Measurements from ENCODE around the gene RAB11FIP3.
A peak's percentile ranks its signal among the peaks of the same experiment; 100 is the strongest.
"Not testable (repeated sequence)": the region's sequence is repeated elsewhere in the genome, so short reads cannot be mapped to it uniquely, and the experiment has no call there.

Gene RAB11FIP3

DNA sequence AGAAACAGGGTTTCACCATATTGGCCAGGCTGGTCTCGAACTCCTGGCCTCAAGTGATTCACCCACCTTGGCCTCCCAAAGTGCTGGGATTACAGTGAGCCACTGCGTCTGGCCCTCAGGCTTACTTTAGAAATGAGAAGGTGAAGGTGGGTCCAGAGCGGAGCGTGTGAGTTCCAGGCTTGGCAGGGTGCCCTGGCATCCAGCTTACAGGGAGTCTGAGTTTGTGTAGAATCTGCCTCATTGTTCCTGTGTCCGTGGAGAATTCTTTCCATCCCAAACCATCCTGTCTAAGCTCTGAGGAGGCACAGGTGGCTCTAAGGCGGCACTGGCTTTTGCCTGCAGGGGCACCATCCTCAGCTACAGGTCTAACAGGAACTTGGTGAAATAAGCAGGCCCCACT, 50.6 kb downstream of the RAB11FIP3 start:
- H3K4me3 ChIP-seq (ENCODE audit: low read depth in 1 of 2, low read length in 2 of 2): no peak overlapping the region
- peaks cover 0 to 12% of the 10 kb centered on the region in 2 donors for H3K36me3 ChIP-seq (ENCODE audit: control insufficient read depth in 1 of 2, insufficient read depth in 2 of 2, low read length in 2 of 2)
- H3K9me3 ChIP-seq (ENCODE audit: control insufficient read depth in 1 of 2, low read length in 2 of 2): no peaks in the 10 kb centered on the region
- peaks cover 18 to 26% of the 10 kb centered on the region in 2 donors for H3K4me1 ChIP-seq (ENCODE audit: control insufficient read depth in 1 of 2, insufficient read depth in 2 of 2, low read length in 2 of 2)
- peak overlapping the region in 1 of 2 donors; percentile 25 for H3K9ac ChIP-seq (ENCODE audit: low read depth in 1 of 2, low read length in 2 of 2)
- no peak overlapping the region for H3K27ac ChIP-seq (ENCODE audit: low read depth, low read length)
- H3K27me3 ChIP-seq (ENCODE audit: control insufficient read depth in 1 of 2, insufficient read depth in 2 of 2, low read length in 2 of 2): no peaks in the 10 kb centered on the region

GRCh38 chr16:477301-478157, 52.1 kb downstream of the RAB11FIP3 start:
- H3K4me3 ChIP-seq (ENCODE audit: low read depth in 1 of 2, low read length in 2 of 2): peak overlapping the region in 1 of 2 donors; percentile 7
- H3K9ac ChIP-seq (ENCODE audit: low read depth in 1 of 2, low read length in 2 of 2): no peak overlapping the region
- H3K36me3 ChIP-seq (ENCODE audit: control insufficient read depth in 1 of 2, insufficient read depth in 2 of 2, low read length in 2 of 2): peaks cover 1 to 7% of the 10 kb centered on the region in 2 donors
- peaks cover 18 to 26% of the 10 kb centered on the region in 2 donors for H3K4me1 ChIP-seq (ENCODE audit: control insufficient read depth in 1 of 2, insufficient read depth in 2 of 2, low read length in 2 of 2)
- peak overlapping the region; percentile 8 for H3K27ac ChIP-seq (ENCODE audit: low read depth, low read length)
- H3K27me3 ChIP-seq (ENCODE audit: control insufficient read depth in 1 of 2, insufficient read depth in 2 of 2, low read length in 2 of 2): no peaks in the 10 kb centered on the region
- no peaks in the 10 kb centered on the region for H3K9me3 ChIP-seq (ENCODE audit: control insufficient read depth in 1 of 2, low read length in 2 of 2)

DNA sequence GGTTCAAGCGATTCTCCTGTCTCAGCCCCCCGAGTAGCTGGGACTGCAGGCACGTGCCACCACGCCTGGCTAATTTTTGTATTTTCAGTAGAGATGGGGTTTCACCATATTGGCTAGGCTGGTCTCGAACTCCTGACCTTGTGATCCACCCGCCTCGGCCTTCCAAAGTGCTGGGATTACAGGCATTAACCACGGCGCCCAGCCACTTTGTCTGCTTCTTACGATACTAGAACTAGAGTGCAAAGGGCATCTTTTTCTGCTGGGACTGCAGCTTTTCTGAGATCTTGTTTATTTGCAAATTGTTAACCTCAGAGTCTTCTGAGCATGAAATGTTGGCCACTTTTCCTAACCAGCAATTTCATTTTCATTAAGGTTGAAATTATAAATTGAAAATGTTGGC, 52.8 kb downstream of the RAB11FIP3 start:
- not testable (repeated sequence) for H3K9ac ChIP-seq (ENCODE audit: low read depth in 1 of 2, low read length in 2 of 2); H3K4me3 ChIP-seq (ENCODE audit: low read depth in 1 of 2, low read length in 2 of 2); H3K27me3 ChIP-seq (ENCODE audit: control insufficient read depth in 1 of 2, insufficient read depth in 2 of 2, low read length in 2 of 2); H3K27ac ChIP-seq (ENCODE audit: low read depth, low read length); H3K9me3 ChIP-seq (ENCODE audit: control insufficient read depth in 1 of 2, low read length in 2 of 2)
- Histone ChIP-seq H3K4me1 (ENCODE audit: control insufficient read depth in 1 of 2, insufficient read depth in 2 of 2, low read length in 2 of 2) (peaks cover 18 to 26% of the 10 kb centered on the region in 2 donors), H3K36me3 (ENCODE audit: control insufficient read depth in 1 of 2, insufficient read depth in 2 of 2, low read length in 2 of 2) (peaks cover 5 to 10% of the 10 kb centered on the region in 2 donors)

DNA sequence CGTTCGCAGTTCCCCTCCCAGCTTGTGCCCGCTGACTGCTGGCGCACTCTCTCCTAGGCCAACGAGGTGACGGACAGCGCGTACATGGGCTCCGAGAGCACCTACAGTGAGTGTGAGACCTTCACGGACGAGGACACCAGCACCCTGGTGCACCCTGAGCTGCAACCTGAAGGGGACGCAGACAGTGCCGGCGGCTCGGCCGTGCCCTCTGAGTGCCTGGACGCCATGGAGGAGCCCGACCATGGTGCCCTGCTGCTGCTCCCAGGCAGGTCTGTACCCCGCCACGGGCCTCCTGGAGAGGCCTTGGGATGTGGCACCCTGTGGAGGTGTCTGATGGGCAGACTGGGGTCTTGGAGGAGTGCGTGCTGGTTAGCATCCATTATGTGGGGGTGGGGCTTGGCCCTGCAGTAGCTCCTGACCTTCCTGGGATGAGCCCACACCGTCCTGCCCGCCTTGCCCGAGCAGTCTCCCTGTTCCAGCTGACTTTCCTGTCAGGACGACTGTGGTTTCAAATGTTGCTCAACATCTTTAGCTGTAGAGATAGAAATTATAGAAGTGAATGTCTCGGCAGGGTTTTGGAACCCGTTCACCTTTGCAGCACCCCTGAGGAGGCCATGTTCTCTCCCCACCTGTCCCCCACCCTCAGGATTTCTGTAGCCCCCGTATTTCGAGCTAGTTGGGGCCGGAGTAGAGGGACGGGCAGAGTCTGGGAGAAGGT, 57.2 kb downstream of the RAB11FIP3 start:
- H3K9me3 ChIP-seq (ENCODE audit: control insufficient read depth in 1 of 2, low read length in 2 of 2): no peaks in the 10 kb centered on the region
- no peak overlapping the region for H3K9ac ChIP-seq (ENCODE audit: low read depth in 1 of 2, low read length in 2 of 2)
- peaks cover 5 to 10% of the 10 kb centered on the region in 2 donors for H3K36me3 ChIP-seq (ENCODE audit: control insufficient read depth in 1 of 2, insufficient read depth in 2 of 2, low read length in 2 of 2)
- H3K4me1 ChIP-seq (ENCODE audit: control insufficient read depth in 1 of 2, insufficient read depth in 2 of 2, low read length in 2 of 2): peaks cover under 1 to 2% of the 10 kb centered on the region in 2 donors
- no peaks in the 10 kb centered on the region for H3K27me3 ChIP-seq (ENCODE audit: control insufficient read depth in 1 of 2, insufficient read depth in 2 of 2, low read length in 2 of 2)
- no peak overlapping the region for H3K4me3 ChIP-seq (ENCODE audit: low read depth in 1 of 2, low read length in 2 of 2)
- H3K27ac ChIP-seq (ENCODE audit: low read depth, low read length): no peak overlapping the region

GRCh38 chr16:483341-484075, 58.1 kb downstream of the RAB11FIP3 start:
- Histone ChIP-seq H3K9me3 (ENCODE audit: control insufficient read depth in 1 of 2, low read length in 2 of 2) (no peaks in the 10 kb centered on the region), H3K9ac (ENCODE audit: low read depth in 1 of 2, low read length in 2 of 2) (no peak overlapping the region), H3K4me1 (ENCODE audit: control insufficient read depth in 1 of 2, insufficient read depth in 2 of 2, low read length in 2 of 2) (no peaks in the 10 kb centered on the region), H3K27ac (ENCODE audit: low read depth, low read length) (no peak overlapping the region), H3K27me3 (ENCODE audit: control insufficient read depth in 1 of 2, insufficient read depth in 2 of 2, low read length in 2 of 2) (no peaks in the 10 kb centered on the region), H3K36me3 (ENCODE audit: control insufficient read depth in 1 of 2, insufficient read depth in 2 of 2, low read length in 2 of 2) (peaks cover 5 to 12% of the 10 kb centered on the region in 2 donors), H3K4me3 (ENCODE audit: low read depth in 1 of 2, low read length in 2 of 2) (no peak overlapping the region)

GRCh38 chr16:489606-490005, 64.2 kb downstream of the RAB11FIP3 start:
- Histone ChIP-seq H3K4me1 (ENCODE audit: control insufficient read depth in 1 of 2, insufficient read depth in 2 of 2, low read length in 2 of 2) (no peaks in the 10 kb centered on the region), H3K27ac (ENCODE audit: low read depth, low read length) (no peak overlapping the region), H3K36me3 (ENCODE audit: control insufficient read depth in 1 of 2, insufficient read depth in 2 of 2, low read length in 2 of 2) (peaks cover 14 to 38% of the 10 kb centered on the region in 2 donors), H3K9ac (ENCODE audit: low read depth in 1 of 2, low read length in 2 of 2) (no peak overlapping the region), H3K27me3 (ENCODE audit: control insufficient read depth in 1 of 2, insufficient read depth in 2 of 2, low read length in 2 of 2) (no peaks in the 10 kb centered on the region), H3K4me3 (ENCODE audit: low read depth in 1 of 2, low read length in 2 of 2) (no peak overlapping the region), H3K9me3 (ENCODE audit: control insufficient read depth in 1 of 2, low read length in 2 of 2) (no peaks in the 10 kb centered on the region)

GRCh38 chr16:490768-491167, 65.3 kb downstream of the RAB11FIP3 start:
- H3K9me3 ChIP-seq (ENCODE audit: control insufficient read depth in 1 of 2, low read length in 2 of 2): no peaks in the 10 kb centered on the region
- H3K4me1 ChIP-seq (ENCODE audit: control insufficient read depth in 1 of 2, insufficient read depth in 2 of 2, low read length in 2 of 2): no peaks in the 10 kb centered on the region
- no peak overlapping the region for H3K4me3 ChIP-seq (ENCODE audit: low read depth in 1 of 2, low read length in 2 of 2)
- H3K27me3 ChIP-seq (ENCODE audit: control insufficient read depth in 1 of 2, insufficient read depth in 2 of 2, low read length in 2 of 2): no peaks in the 10 kb centered on the region
- H3K9ac ChIP-seq (ENCODE audit: low read depth in 1 of 2, low read length in 2 of 2): no peak overlapping the region
- no peak overlapping the region for H3K27ac ChIP-seq (ENCODE audit: low read depth, low read length)
- peaks cover 14 to 37% of the 10 kb centered on the region in 2 donors for H3K36me3 ChIP-seq (ENCODE audit: control insufficient read depth in 1 of 2, insufficient read depth in 2 of 2, low read length in 2 of 2)

DNA sequence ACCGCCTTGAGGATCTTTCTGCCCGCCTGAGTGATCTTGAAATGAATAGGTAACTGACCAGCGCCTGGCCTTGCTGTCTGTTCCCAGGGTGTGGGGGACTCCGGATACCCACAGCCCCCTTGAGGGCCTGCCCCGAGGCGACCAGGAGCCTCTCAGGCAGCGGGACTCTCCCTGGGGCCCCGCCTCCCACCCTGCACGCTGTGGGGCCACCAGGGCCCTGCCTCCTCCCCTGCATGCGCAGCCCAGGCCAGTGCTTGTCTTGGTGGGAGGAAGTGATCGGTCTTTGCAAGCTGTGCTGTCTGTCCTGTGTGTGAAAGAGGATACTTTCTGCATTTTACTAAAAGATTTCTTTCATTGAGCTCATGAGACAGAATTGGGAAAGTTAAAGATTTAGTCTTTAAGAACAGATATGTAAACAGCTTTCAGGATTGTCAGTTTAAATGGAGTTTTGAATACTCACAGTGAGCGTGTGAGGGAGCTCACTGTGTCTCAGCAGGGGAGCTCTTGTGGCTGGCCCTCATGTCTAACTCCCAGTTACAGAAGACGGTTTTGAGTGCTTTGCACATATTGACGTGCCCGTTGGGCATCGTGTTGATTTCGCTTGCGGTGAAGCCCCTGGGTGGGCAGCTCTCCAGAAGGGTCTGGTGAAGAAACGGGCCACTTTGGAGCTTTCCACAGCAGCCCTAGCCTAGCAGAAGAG, 65.9 kb downstream of the RAB11FIP3 start:
- Histone ChIP-seq H3K27me3 (ENCODE audit: control insufficient read depth in 1 of 2, insufficient read depth in 2 of 2, low read length in 2 of 2) (no peaks in the 10 kb centered on the region), H3K4me3 (ENCODE audit: low read depth in 1 of 2, low read length in 2 of 2) (no peak overlapping the region), H3K9ac (ENCODE audit: low read depth in 1 of 2, low read length in 2 of 2) (no peak overlapping the region), H3K36me3 (ENCODE audit: control insufficient read depth in 1 of 2, insufficient read depth in 2 of 2, low read length in 2 of 2) (peaks cover 14 to 37% of the 10 kb centered on the region in 2 donors), H3K9me3 (ENCODE audit: control insufficient read depth in 1 of 2, low read length in 2 of 2) (no peaks in the 10 kb centered on the region), H3K27ac (ENCODE audit: low read depth, low read length) (no peak overlapping the region), H3K4me1 (ENCODE audit: control insufficient read depth in 1 of 2, insufficient read depth in 2 of 2, low read length in 2 of 2) (no peaks in the 10 kb centered on the region)

GRCh38 chr16:492211-492875, 66.9 kb downstream of the RAB11FIP3 start:
- Histone ChIP-seq H3K36me3 (ENCODE audit: control insufficient read depth in 1 of 2, insufficient read depth in 2 of 2, low read length in 2 of 2) (peaks cover 14 to 38% of the 10 kb centered on the region in 2 donors), H3K27ac (ENCODE audit: low read depth, low read length) (no peak overlapping the region), H3K9me3 (ENCODE audit: control insufficient read depth in 1 of 2, low read length in 2 of 2) (no peaks in the 10 kb centered on the region), H3K27me3 (ENCODE audit: control insufficient read depth in 1 of 2, insufficient read depth in 2 of 2, low read length in 2 of 2) (no peaks in the 10 kb centered on the region), H3K9ac (ENCODE audit: low read depth in 1 of 2, low read length in 2 of 2) (no peak overlapping the region), H3K4me1 (ENCODE audit: control insufficient read depth in 1 of 2, insufficient read depth in 2 of 2, low read length in 2 of 2) (no peaks in the 10 kb centered on the region), H3K4me3 (ENCODE audit: low read depth in 1 of 2, low read length in 2 of 2) (no peak overlapping the region)
